Stimulated activated CD4-positive, alpha-beta T cell treated with anti-CD3 and anti-CD28 coated beads, Interleukin-15, amount 100 ng/mL, for 24 hours (primary cell): ENCODE results near the gene RBM33.
A peak's percentile ranks its signal among the peaks of the same experiment; 100 is the strongest.

Source experiments
- DNase-seq: peaks from one replicate; pipeline ENCODE4 v3.0.0-alpha.2; 2020

Gene RBM33

DNA sequence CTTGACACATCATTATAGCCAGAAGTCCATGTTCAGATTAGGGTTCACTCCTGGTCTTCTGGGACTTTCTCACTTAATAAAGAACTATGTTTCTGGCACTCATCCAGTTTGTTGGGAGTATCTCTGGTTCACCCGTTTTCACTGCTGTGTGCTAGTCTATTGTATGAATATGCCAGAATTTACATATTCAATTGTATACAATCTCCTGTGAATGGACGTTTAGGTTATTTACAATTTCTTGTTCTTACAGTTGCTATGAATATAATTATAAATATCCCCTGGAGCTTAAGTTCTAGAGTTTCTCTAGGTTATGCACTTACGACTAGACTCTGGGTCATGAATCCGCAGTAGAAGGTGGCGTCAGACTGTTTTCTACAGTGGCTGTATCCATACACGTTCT lies 20.0 kb upstream of the RBM33 start:
- no peak for DNase-seq

DNA sequence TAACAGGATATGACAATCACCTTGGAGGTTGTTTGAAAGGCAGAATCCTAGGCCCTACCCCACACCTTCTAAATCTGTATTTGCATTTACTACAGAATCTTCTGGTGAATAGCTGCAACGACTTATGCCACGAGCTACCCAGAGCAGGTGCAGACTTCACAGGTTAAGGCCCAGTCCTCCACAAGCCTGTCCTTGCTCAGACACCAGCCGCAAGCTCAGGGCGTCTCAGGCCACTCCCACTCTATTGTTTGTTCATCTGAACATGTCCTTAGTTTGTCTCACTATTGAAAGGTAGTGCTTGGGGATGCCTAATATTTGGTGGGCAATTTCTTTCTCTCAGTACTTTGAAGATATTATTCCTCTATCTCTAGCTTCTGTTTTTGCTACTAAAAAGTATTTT lies 18.9 kb upstream of the RBM33 start:
- DNase-seq: no peak

DNA sequence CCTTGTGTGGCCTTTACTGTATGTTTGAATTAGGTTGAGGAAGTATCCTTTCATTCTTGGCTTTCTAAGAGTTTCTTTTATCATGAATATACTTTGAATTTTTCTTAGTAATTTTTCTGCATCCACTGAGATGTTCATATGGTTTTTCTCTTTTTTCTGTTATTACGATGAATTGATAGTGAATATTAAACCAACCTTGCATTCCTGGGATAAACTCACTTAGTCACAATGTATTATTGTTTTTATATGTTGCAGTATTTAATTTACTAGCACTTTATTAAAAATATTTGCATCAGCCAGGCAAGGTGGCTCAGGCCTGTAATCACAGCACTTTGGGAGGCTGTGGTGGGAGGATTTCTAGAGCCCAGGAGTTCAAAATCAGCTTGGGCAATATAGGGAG lies 15.3 kb upstream of the RBM33 start:
- no peak for DNase-seq

DNA sequence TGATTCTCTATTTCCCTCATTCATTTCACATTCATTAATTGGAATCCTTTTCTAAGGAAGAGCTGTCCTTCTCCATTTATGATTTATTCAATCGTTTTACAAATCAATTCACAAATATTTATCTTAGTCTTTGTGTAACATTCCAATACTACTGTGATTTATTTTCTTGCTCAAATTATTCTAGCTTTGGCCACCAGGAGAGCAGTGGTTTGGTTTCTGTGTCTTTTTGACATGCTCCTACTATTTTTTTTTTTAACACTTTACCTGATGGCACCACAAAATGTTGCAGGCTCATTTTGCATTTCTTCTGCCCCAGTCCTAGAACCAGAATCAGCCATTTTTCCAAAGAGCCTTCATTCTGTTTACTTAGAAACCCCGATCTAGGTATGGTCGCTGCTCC lies 13.3 kb upstream of the RBM33 start:
- no peak for DNase-seq

DNA sequence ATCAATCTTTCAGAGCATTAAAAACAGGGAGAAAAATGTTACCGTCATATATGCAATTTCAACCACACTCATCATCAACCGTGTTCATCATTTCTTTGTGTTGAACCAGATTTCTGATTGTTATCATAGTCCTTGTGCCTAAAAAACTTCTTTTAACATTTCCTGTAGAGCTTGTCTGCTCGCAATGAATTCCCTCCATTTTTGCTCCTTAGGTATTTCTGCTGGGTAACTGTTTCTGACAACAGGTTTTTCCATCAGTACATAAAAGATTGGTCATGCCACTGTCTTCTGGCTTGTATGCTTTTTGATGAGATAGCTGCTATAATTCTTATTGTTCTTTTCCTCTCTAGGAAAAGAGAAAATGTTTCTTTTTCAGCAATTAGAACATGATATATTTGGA lies 8.6 kb upstream of the RBM33 start:
- DNase-seq: no peak

DNA sequence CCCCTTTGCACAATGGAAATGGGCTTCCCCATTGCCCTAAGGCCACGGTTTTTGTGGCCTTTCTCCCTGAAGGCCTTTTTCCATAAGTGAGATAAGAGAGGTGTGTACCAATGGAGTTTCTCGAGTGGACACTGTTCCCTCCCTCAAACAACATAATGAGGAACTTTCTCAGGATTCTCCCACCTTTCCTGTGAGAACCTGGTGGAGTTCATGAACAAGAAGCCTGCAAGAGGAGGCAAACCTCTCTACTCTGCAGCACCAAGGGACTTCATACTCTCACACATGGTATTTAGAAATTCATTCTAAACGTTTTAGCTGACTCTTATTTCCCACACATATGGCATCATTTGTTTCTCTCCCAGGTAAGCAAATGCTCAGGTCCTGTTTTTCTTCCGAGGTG lies 7.3 kb upstream of the RBM33 start:
- no peak for DNase-seq

DNA sequence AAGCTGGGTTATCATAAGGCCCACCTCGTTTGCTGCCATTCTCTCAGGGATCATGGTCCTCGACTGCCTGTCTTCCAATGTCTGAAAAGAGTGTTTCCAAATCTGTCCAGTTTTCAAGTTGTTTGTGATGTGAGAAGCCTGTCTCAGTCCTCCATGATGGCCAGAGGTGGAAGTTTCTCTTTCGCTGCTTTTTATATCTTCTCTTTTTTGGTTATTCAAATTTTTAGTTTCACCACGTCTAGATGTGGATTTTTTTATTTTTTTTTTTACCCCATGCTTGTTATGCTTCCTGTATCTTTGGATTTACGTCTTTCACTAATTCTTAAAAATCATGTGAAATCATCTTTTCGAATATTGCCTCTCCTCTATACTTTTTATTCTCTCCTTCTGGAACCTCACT lies 6.1 kb upstream of the RBM33 start:
- DNase-seq: no peak

DNA sequence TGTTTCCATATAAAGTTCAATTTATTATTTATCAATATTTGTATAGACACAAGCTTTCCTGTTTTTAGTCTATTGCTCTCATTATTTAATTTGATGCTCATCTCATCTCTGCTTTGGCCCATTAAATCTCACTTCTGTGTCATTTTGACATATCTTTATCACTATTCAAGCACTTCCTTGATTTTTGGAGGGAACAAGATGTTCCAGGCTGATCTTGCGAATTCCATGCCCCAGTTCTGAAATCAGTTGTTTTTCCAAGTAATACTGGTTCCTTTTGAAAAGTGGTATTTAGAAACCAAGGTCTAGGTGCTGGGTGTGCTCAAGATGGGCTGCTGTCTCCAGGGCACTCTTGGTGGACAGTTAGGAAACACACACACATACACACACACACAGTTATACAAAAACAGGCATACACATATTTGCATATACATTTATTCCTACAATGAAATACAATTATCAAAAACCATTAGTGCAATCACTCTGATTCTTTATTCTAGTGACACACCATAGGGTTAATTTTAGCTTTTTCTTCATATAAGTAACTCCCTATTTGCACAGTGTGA lies 4.4 kb upstream of the RBM33 start:
- no peak for DNase-seq

DNA sequence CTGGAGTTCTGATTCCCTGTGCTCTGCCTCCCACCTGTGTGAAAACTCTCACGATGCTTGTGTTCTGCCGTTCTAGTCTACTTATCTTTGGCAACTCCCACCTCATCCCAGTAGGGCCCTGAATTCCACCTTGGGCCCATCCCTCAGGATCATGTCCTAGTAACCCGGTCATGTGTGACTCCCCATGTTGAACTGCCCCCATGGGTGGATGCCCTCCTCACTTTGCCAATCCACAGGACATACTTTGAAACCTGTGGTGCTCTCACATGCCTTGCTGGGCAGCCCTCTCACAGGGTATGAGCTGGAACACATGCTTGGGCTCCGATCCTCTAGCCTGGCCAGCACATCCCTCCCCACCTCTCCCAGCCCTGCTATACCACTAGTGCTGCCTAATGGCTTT lies 3.8 kb upstream of the RBM33 start:
- DNase-seq: no peak

DNA sequence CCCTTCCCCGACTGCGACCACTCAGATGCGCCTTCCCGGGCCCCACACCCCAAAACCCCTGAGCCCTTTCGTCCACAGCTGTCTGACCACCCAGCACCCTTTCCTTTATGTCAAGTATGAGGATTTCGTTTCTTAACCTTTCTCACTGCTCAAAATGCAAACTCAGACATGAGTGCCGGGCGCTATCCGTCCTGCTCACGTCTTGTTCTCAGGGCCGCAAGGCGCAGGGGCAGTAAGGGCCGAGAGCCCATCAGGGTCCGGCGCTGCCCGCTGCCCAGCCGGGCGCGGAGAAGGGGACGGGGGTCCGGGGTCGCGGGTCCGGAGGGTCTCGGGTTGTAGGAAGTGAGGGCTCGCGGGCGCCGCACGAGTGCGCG lies 670 bp upstream of the RBM33 start:
- DNase-seq: no peak

DNA sequence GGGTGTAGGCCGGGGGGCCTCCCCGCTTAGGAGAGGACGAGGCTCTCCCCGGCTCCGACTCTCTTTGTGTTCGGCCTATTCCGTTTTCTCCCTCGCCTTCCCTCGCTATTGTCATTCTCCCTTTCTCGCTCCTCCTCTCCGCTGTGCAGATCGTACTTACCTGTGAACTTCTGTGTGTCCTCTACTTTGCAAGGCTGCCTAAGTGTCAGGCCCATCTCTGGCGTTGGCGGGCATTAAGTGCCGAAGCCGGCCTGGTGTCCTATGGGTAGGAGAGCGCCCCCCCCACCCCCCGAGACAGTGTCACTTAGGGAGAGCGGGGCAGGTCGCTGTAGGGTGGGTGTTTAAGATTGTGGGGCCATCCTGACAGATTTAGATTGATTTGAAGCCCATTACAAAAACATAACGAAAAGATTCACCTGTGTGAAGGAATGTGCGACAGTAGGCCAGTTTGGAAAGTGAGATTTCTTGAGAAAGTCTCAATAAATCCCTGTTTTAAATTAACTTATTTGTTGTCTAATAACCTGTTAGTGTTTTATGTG lies 579 bp downstream of the RBM33 start:
- peak; percentile 55 for DNase-seq

DNA sequence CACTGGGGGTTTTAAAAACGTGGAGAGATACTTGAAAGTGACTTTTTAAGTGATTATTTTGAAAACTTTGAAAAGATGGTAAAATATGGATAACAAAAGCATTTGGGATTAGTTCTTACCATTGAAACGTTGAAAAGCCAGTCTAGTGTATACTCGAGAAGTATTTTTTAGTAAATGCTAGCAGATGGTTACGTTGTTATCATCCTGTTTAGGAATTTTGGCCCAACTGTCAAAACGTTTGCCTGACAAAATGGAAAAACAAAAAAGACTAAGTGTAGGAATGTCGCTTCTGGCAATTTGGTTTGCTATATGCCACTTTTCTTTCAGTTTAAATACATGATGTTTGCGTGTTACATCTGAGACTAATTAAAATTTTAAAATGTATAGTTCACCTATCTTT lies 1.2 kb downstream of the RBM33 start:
- DNase-seq: no peak

DNA sequence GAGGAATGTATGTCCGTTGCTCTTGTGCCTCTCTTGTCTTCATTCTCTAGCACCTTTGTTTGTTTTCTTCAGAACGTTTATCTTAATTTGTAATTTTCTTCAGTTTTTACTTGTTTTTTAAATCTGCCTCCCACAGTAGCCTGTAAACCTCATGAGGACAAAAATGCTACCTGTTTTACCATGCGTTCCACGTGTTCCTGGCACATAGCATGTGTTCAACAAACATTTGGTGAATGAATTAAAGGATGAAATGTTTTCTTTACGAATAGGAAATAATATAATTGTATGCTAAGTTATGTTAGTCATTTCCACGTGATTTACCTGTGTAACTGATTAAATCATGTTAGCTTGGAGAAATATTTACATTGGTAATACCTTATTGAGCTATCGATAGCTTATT lies 2.2 kb downstream of the RBM33 start:
- DNase-seq: no peak

DNA sequence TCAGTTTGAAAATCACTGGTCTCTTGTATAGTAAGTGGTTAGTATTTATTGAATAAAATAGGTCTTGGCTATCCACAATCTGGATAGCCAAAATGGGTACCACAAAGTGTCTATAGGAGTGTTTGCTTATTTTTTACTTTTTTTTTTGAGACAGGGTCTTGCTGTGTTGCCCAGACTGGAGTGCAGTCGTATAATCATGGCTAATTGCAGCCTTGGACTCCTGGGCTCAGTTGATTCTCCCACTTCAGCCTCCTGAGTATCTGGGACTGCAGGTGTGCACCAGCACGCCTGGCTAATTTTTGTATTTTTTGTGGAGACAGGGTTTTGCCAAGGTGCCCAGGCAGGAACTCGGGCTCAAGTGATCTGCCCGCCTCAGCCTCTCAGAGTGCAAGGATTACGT lies 2.8 kb downstream of the RBM33 start:
- DNase-seq: no peak

DNA sequence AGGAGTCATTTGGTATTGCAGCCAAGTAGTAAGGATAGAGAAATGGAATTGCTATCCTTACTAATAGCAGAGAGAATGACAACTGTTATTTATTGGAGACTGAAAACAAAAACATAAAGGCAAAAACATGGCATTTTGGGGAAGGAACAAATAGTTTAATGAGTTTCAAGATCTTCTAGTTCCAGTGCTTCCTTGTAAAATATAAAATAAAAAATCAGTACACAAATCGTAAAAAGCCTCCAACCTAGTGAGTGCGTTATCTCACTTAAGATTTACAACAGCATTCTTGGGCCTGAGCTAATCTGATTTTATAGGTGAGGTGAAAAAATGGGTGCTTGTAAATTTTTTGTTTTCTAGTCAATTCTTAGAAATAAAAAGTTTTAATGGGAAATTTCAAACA lies 3.3 kb downstream of the RBM33 start:
- DNase-seq: no peak

DNA sequence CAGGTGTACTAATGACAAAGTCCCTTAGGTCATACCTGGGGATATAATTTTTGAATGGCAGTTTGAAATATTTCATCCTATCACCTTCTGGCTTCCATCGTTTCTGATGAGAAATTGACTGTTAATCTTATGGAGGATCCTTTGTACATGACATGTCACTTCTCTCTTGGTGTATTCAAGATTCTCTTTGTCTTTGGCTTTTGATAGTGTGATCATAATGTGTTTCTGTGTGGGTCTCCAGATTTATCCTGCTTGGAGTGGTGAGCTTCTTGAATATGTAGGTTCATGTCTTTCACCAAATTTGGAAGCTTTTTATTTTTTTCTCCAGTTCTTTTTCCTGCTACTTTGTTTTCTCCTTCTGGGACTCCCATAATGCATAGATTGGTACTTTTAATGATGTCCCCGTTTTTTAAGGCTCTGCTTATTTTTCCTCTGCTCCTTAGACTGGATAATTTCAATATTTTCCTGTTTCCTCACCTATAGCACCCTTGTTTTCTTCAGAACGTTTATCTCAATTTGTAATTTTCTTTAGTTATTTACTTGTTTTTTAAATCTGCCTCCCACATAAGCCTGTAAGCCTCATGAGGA lies 4.4 kb downstream of the RBM33 start:
- DNase-seq: no peak

DNA sequence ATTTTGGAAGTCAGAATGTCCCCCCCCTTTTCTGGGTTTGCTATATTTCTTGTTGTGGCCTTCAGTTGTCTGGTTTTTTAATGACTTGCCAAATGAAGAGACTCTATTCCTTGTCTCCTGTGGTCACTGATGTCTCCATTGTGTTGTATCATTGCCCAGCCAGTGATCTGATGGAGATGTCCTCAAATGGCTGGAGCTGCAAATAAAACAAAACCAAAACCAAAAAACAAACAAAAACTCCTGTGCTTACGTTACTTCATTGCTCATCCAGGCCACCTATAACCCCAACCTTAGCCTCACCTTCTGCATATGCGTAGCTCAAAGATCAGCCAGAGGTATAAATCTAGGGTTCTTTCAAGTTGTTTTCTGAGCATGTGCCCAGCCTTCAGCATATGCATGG lies 5.1 kb downstream of the RBM33 start:
- no peak for DNase-seq

DNA sequence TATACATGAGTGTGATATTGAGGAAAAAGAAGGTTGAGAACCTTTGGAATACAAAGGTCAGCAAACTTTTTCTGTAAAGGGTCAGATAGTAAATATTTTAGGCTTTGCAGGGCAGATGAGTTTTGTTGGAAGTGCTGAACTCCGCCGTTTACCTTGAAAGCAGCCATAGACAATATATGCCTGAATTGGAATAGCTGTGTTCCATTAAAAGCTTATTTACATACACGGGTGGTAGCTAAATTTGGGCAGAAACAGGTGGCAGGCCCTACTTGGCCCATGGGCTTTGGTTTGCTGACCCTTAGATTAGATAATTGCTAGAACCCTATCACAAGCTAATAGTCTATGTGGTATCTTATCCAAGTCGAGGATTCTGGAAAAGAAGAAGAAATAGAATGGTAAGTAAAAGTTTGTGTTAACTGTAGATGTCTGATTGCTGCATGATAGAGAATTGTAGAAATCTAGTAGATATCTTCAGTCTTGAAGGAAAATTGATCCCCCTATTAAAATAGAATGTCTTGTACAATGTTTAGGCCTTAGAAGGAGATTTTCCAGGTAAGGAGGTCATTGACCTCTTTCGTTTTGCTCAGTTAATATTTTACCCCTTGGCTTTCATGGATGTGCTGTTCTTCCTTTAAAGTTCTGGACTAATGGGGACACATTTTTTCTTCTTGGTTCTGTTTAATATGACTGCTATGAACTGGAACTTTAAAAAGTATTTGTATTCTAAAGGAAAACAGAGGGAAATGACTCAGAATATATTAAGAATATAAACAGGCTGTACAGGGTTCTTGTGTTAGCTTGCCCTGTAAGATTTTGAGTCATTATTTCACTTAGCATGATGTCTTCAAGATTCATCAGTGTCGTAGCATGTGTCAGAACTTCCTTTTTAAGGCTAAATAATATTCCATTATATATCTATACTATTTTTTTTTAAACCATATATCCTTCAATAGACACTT lies 8.0 kb downstream of the RBM33 start:
- no peak for DNase-seq

DNA sequence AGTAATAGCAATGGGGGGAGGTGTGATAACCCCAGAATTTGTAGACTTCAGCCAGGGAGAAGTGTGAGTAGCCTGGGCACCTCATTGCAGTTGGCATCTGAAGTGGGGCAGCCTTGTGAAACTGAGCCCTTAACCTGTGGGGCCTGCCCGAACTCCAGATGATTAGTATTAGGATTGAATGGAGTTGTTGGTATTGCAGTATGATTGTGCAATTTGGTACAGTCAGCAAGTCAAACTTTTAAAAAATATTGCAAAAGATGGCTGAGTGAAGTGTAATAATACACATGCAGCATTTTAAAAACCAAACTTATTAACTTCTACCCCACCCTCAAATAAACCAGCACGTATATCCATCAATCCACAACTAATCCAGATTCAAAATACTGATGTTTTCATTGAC lies 9.3 kb downstream of the RBM33 start:
- no peak for DNase-seq

DNA sequence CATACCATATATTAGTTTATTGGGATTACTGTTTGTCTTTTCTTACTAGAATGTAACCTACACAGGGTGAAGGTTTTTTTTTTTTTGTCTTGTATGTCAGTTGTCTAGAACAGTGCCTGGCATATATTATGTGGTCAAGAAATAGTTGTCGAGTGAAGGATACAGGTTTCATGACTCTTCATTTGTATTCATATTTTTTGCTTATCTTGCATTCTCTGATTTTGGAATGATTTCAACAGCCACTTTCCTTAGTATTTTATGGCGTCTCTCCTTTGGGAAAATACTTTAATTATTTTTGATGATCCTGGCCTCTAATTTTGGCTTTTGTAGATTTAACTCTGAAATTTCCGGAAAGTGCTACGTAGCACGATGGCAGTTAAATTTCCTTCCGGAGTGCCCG lies 12.4 kb downstream of the RBM33 start:
- DNase-seq: no peak

DNA sequence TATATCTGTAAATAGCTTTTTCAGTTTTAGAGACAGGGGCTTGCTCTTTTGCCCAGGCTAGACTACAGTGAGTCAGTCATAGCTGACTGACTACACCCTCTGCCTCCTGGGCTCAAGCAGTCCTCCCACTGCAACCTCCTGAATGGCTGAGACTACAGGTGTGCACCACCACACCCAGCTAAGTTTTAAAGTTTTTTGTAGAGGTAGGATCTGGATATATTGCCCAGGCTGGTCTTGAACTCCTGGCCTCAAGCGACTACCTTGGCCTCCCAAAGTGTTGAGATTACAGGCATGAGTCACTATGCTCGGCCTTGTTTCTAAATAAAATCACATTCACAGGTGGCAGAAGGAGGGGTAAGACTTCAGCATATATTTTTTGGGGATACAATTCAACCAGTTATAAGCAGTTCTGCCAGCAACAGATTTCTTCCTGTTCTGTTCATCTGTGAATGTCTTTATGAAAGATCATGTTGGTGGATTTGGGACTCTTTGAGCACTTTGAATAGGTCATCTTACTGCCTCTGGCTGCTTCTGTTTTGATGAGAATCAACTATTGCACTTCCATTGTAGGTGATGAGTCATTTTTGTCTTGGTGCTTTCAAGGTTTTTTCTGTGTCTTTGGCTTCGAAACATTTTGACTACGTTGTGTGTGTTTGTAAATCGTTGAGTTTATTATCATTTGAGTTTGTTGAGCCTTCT lies 15.7 kb downstream of the RBM33 start:
- DNase-seq: no peak

DNA sequence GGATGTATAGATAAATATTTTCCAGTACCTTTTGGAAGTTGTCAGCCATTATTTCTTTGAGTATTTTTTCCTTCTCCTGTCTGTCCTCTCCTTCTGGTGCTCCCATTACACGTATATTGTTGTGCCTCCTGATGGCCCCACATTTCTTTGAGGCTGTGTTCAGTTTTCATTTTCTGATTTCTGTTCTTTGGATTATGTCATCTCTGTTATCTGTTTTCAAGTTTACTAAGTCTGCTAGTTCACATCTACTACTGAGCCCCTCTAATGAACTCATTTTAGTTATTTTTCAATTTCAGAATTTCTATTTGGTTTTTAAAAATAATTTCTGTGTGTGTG lies 16.3 kb downstream of the RBM33 start:
- DNase-seq: no peak

DNA sequence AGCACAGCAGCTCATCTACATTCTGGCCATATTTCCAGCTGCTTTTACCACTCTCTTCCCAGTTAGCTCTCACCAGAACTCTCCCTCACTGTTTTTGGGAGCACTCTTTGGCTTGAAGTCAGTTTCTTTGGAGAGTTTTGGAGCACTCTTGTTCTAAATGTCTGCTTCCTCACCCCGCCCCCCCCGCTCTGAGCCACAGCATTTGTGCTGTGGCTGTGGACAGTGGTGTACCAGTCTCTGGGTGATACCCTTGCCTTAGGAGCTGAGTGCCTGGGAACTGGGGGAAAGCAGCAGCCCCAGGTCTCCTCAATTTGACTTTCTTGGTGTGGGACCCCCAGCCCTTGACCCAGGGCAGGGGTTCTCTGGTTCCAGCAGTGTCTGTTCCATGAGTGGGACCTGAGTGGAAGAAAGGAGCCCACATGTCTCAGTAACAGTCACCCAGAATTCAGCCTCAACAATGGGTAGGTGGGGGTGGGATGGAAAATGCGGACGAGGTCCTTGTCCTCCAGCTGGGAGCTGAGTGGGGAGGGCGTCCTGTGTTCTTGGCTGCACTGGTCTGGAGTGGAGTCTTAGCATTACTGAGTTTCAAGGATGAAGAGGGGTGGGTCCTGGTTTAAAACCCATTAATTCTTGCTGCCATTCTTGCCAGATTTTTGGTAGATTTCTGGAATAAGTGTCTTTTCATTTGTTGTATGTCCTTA lies 18.0 kb downstream of the RBM33 start:
- DNase-seq: no peak
